Hematopoietic multipotent progenitor cell treated with erythropoietin and hydrocortisone succinate and interleukin-3 and kit ligand, for 15 days (in vitro differentiated cells): ENCODE measurements around the gene ACOT8.
"Not testable (repeated sequence)": the region's sequence is repeated elsewhere in the genome, so short reads cannot be mapped to it uniquely, and the experiment has no call there.

Experiments used
- DNase-seq: peaks from one replicate; pipeline ENCODE4 v3.0.0-alpha.2; 2015; ENCODE audit warnings: low spot score

ACOT8 gene

DNA sequence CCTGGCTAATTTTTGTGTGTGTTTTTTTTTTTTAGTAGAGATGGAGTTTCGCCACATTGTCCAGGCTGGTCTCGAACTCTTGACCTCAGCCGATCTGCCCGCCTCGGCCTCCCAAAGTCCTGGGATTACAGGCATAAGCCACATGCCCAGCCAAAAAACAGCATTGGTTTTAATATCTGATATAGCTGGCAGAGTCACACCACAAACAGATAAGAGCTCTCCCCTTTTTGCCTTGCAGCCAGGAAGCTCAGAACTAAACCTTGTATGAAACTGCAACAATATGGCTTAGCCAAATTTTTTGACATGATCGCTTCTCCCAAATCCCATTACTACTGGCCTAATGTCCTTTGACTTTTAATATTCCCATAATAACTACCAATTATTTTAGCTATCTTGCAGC is 4.9 kb downstream of the ACOT8 start:
- DNase-seq: no peak

DNA sequence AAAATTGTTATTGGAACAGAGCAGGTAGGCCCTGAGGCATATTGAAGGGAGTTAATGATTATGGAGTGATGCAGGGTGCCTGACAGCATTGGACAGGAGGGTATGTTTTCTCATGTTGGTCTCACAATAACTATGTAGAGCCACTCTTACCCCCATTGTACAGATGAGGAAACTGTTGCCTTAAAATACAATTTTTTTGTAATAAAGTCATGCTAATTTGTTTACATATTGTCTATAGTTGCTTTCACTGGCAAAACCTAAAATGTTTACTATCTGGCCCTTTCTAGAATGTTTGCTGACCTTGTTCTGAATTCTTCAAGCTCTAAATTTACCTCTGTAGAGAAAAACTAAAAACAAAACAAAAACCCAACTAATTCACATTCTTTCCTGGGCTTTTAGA is 5.7 kb downstream of the ACOT8 start:
- DNase-seq: no peak

GRCh38 chr20:45850926-45851325 is 6.3 kb downstream of the ACOT8 start:
- DNase-seq: peak; percentile 83

DNA sequence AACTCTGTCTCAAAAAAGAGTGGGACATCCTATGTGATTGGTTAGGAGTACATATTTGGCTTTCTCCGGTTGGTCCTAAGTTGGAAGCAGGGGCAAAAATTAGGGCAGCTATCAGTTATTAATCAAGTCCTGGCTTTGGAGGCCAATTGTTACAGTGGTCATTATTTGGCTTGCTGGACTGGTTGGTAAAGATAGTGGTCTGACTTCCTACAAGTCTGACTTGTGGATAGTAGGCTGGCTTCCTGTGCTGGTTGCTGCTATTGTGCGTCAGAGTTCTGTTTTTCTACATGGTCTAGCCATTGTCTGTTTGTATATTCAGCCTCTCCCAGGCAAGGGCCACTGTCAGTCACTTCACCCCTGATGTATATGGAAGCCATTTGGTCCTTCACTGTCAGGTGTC is 7.0 kb downstream of the ACOT8 start:
- DNase-seq: no peak

GRCh38 chr20:45848969-45849582 is 8.1 kb downstream of the ACOT8 start:
- no peak for DNase-seq

- DNase-seq: no peak
Observed at GRCh38 chr20:45848421-45848820, 8.8 kb downstream of the ACOT8 start.

DNA sequence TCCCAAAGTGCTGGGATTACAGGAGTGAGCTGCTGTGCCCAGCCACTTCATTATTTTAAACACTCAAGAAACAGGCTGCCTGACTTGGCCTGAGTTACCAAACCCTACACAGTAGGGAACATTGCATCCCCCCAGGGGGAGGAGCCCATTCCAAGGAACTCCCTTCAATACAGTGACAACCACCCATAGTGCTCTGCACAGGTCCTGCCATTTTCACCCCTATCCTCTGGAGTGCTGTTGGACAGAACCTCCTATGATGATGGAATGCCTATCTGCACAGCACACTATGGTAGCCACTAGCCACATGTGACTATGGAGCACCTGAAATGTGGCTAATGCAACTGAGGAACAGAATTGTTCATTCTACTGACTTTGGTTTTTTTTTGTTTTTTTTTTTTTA is 11.7 kb downstream of the ACOT8 start:
- DNase-seq: no peak

- no peak for DNase-seq
Observed at GRCh38 chr20:45843506-45843905, 13.7 kb downstream of the ACOT8 start.

- no peak for DNase-seq
Observed at GRCh38 chr20:45842169-45842812, 14.9 kb downstream of the ACOT8 start.

DNA sequence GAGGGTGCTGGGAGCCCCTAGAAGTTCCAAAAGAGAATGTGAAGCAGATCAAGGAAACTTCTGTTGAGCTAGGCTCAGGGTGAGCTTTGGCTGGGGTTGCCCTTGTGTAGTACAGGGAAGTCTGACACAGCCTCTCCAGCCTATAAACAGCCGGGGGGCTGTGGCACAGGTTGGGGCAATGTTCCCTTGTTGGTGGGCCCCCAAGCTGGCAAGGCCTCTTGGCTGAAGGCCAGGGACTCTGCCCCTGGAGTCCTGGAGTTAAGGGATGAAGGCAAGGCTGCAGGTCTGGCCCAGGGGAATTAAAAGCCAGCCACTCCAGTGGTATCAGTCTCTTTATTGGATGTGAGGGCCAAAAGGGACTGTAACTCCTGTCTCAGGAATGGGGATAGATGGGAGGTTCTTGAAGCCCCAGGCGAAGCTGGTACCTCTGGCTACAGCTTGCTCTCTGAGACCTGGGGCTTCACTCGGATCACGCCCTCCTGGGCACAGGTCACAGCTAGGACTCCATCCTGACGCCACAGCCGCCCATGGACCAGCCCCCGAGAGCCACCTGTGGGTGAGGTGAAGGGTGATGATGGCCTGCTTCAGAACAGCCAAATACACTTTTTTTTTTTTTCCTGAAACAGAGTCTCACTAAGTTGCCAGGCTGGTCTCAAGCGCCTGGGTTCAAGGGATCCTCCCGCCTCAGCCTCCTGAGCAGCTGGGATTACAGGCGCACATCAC is 15.6 kb downstream of the ACOT8 start:
- no peak for DNase-seq

GRCh38 chr20:45840700-45841198 is 16.4 kb downstream of the ACOT8 start:
- no peak for DNase-seq

DNA sequence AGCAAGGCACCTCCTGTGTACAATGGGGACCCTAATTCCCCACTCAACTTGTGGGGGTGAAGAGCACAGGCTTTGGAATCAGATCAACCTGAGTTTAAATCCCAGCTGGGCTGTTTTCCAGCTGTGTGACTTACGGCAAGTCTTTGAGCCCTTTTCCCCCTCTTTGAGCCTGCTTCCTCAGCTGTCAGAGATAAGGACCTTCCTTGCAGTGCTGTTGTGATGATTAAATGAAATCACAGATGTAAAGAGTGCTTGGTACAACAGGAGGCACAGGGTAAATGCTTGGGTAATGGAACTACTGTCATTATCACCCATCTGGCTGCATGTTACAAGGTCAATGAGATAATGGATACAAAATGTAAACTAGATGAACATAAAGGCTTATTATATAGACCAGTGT is 20.4 kb downstream of the ACOT8 start:
- DNase-seq: peak; percentile 28

GRCh38 chr20:45835825-45836224 is 21.4 kb downstream of the ACOT8 start:
- DNase-seq: peak; percentile 72

DNA sequence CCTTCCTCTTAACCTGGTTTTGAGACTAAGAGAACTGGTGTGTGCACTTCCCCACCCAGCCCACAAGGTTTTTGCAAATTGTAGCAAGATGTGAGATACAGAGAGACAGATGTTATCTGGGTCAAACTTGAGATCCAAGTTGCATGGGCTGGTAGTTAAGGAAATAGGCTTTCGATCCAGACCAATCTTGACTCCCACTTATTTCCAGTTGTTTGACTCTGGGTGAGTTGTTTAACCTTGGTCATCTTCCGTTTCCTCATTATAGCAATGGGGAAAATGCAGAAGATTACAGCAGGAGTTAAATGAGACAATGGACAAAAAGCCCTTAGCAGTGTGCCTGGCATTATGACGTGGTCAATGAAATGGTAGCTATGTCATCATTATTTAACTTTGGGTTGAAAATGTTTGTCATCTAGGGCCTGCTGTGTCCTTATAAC is 21.8 kb downstream of the ACOT8 start:
- no peak for DNase-seq

DNA sequence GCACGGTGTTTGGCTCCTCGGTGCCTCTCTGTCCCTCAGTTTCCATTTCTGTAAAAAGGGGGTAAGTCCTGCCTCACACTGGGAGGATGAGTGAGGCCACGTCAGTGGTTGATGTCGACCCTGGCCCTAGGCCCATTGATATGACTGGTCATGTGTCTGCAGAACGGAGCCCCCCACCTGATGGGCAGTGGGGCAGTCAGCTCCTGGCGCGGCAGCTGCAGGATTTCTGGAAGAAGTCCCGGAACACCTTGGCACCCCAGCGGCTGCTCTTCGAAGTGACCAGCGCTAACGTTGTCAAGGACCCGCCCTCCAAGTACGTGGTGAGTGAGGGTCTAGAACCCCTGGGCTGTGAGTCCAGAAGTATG is 22.4 kb downstream of the ACOT8 start:
- no peak for DNase-seq

GRCh38 chr20:45833883-45834796 is 23.1 kb downstream of the ACOT8 start:
- DNase-seq: no peak

DNA sequence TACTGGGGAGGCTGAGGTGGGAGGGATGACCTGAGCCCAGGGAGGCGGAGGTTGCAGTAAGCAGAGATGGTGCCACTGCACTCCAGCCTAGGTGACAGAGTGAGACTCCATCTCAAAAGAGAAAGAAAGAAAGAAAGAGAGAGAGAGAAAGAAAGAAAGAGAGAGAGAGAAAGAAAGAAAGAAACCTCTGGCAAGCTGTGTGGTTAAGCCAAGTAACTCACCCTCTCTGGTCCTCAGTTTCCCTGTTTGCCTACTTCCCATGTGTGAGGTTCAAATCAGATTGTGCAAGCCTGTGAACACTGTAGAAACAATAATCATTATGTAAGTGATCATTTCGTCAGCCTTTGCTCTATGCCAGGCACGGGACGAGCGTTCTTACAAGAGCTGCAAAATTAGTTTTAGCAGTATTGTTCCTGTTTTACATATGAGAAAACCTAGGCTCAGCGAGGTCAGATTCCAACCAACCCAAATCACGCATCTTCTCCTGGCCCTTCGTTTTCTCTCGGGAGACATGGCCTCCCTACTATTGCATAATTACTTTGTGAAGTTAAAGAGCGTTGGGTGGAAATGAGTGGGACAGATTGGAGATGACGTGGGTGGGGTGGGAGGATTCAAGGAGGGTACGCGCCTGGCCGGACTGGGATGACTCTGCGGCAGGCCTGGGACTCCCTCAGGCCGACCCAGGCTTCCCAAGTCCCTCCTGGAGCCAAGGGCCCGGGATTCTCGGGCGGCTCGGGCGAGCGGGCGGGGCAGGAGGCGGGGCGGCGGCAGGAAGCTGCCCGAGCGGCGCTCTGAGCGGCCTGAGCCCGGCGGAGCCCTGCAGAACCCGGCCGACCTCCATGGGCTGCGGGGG is 23.9 kb downstream of the ACOT8 start, which contains the start of gene SNX21:
TSS of gene SNX21 (plus strand) at position 770 of the 853 bp plus-strand sequence. CDS start 121 bp downstream, outside the sequence.
- no peak for DNase-seq

GRCh38 chr20:45832619-45833018 is 24.6 kb downstream of the ACOT8 start:
- no peak for DNase-seq

DNA sequence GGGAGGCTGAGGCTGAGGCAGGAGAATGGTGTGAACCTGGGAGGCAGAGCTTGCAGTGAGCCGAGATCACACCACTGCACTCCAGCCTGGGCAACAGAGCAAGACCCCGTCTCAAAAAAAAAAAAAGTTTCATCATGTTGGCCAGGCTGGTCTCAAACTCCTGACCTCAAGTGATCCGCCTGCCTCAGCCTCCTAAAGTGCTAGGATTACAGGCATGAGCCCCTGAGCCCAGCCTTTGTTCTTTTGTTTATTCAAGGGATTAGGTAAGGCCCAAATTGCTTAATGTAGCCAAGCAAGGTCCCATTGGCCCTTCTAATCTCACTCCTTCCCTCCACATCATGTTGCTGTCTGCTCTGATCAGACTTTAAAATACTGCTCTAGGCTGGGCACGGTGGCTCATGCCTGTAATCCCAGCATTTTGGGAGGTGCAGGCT is 27.5 kb downstream of the ACOT8 start:
- not testable (repeated sequence) for DNase-seq

GRCh38 chr20:45828589-45828988 is 28.6 kb downstream of the ACOT8 start:
- DNase-seq: no peak

- DNase-seq: no peak
Observed at GRCh38 chr20:45827712-45828111, 29.5 kb downstream of the ACOT8 start.
